GM18505 (cell line): ENCODE measurements around the gene BCL6B.

Source experiments
- ATAC-seq: cut with Tn5 transposase; IDR thresholded peaks from one replicate; pipeline ENCODE4 v1.9.1; 2021; ENCODE audit not compliant: unreplicated experiment
- POLR2A ChIP-seq: IDR thresholded peaks from 4 replicates; pipeline ENCODE4 v1.6.1; 2011; ENCODE audit warnings: borderline replicate concordance; ENCODE audit not compliant: insufficient read depth, insufficient read length; ENCODE audit errors: extremely low read depth

BCL6B gene

DNA sequence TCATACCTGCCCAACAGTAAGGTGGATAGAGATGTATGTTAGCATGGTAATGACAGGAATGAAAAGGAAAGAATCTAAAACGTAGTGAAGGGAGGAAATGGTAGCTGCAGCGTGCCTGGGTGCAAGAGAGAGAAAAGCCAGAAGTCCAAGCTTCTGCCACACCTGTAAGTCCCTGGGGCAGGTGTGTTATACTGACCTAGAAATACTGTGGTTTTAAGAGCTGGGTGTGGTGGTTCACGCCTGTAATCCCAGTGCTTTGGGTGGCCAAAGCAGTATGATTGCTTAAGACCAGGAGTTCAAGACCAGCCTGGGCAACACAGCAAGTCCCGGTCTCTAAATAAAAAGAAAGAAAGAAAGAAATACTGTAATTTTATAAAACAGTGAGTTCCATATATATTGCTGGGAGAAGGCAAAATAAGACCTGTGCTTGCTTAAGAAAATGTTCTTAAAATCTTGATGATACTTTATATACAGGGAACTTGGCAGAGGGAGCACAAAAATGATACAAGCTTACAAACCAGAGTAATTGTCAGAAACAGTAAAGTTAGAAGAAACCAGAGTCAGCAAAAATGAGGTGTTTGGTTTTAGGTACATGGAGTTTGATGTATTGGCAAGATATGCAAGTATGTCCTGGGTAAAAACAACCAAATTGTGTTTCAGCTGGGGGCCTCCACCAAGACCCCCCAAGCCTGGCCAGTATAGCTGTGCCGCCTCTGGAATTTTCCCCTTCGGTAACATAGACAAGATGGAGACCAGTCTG is 20.4 kb upstream of the BCL6B start:
- no peak for TF ChIP-seq POLR2A
- no peak for ATAC-seq

DNA sequence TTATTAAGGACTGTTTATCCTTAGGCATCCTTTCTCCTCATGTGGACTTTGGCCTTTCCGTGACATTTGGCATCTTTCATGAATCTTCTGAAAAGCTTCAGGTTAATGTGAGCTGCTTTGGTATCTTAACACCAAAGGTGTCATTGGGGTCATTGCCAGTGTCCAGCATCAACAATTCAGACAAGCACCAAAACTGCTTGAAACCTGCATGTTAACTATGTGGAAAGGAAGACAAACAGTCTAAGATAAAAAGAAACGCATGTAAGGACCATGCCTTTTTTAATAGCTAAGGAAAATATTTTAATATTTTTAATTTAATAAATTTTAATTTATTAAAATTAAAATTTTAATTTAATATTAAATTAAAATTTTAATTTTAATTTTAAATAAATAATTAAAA is 19.1 kb upstream of the BCL6B start:
- ATAC-seq, result no peak

DNA sequence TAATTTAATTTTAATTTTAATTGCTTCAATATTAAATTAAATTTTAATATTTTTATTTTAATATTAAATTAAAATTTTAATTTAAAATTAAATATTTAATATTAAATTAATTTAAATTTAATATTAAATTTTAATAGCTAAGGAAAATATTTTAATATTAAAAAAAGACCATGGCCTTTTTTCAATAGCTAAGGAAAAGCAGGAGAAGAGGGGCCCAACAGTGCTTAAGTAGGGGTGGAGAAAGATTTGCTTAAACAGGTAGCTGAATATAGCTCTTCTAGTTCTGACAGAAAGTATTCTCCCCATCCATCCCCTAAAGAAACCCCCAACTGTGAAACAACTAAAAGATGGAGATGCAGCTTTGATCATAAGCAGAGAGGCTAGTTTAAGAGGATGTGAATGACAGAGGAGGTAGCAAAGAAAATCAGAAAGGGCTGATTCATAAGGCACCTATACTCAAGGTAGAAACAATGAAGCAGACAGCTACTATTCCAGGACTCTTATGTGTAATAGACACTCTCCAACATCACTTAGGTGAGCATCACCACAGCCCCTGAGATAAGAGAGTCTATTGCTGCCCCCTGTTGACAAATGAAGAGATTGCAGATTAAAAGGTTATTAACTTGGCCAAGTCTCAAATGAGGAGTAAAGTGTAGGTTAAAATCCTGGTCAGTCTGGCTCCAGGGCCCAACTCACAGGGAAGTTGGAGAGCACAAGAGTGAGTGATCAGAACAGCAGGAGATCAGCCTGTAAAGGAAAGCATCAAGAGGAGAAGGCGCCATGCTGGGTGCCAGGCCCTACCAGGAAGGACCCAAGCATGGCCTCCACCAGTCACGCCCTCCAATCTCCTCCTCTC is 18.2 kb upstream of the BCL6B start:
- no peak for TF ChIP-seq POLR2A
- no peak for ATAC-seq

More for the DNA sequence above, 19.1 kb upstream of the BCL6B start:
- TF ChIP-seq POLR2A, result no peak

DNA sequence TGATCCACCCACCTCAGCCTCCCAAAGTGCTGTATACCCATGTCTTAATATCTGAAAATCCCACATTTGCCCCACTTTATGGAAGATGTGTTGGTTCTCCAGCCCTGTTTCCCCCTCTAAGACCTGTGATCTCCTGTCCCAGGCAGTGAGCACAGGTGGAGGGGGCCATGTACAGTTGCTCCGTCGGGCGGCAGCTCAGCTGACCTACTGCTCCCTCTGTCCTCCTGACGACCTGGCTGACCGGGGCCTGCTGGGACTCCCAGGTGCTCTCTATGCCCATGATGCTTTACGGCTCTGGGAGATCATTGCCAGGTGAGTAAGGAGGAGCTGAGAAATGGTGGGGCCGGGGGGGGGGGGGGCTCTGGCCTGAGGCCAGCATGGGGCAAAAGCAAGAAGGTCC is 17.1 kb upstream of the BCL6B start:
- no peak for TF ChIP-seq POLR2A
- ATAC-seq, result no peak

DNA sequence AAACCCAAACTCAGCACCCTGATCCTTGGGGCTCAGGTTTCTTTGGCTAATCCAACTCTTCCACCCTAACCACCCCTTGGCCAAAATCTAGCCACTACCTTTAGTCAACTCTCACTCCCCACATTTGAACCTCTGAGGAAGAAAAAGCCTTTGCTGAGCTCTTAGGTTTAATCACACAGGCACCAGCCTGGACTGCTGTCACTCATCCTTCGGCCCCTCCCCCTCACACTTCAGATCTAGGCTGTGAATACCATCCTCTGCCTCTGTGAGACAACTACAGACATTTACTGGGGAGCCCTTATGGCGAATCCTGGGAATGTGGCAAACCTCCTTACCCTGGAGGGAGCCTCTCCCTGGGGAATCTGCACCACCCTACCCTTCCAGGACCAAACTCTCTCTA is 15.7 kb upstream of the BCL6B start:
- no peak for TF ChIP-seq POLR2A
- no peak for ATAC-seq

DNA sequence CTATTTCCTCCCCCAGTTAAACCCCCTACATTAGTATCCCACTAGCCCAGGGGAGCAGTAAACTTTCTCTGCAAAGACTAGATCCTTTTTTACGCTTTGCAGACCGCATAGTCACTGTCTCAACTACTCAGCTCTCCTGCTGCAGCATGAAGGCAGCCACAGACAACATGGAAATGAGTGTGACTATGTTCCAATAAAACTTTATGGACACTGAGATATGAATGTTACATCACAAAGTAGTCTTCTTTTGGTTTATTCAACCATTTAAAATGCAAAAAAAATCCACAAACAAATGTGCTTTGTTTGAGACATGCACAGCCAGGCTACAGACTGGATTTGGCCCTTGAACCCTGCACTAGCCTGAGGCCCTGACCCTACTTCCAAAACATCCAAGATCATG is 12.3 kb upstream of the BCL6B start:
- no peak for ATAC-seq
- no peak for TF ChIP-seq POLR2A

DNA sequence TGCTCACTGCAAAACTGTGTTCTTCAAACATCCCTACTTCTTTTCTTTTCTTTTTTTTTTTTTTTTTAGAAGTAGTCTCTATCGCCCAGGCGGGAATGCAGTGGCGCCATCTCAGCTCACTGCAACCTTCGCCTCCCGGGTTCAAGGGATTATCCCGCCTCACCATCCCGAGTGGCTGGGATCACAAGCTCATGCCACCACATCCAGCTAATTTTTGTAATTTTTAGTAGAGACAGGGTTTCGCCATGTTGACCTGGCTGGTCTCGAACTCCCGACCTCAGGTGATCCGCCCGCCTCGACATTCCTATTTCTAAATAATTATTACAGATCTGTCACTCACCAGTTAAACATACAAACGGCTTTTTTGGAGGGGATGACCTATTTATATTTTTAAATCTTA is 11.4 kb upstream of the BCL6B start:
- no peak for ATAC-seq

DNA sequence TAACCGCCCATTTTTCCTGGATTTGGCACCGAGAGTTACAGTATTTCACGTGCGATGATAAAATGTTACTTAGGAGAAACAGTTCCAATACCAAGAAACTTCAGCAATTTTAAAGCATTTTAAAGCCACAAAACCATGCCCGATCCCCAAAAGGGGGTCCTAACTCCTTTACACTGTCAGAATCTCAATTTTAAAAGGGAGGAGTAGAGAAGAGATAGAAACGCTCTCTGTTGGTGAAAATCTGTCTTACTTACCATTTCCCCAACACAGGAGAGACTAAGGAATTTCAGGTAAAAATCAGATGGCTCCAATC is 11.0 kb upstream of the BCL6B start:
- no peak for ATAC-seq
- no peak for TF ChIP-seq POLR2A

More for the DNA sequence above, 11.4 kb upstream of the BCL6B start:
- TF ChIP-seq POLR2A, result no peak

DNA sequence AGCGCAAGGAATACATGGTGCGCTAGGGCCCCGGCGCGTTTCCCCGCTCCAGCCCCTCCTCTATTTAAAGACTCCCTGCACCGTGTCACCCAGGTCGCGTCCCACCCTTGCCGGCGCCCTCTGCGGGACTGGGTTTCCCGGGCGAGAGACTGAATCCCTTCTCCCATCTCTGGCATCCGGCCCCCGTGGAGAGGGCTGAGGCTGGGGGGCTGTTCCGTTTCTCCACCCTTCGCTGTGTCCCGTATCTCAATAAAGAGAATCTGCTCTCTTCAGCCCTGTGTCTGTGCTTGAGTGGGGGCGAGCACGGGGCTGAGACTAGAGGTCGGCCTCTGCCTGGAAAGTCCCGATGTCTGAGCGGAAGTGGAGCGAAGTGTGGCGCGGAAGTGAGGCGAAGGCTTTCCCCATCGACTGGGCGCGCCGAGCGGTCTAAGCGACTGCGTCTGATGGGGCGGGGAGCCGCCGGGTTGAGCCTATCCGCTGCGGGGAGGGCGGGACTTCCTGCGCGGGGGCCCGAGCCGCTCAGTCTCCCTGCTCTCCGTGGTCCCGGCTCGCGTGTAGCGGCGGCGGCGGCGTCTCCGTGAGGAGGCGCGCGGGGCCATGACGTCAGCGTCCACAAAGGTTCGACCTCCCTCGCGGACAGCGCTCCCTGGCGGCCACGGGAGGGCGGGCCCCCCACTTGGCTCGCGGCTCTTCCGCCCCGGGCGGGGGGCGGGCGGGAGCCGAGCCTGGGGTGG is 8.4 kb upstream of the BCL6B start:
- ATAC-seq, result peak; percentile 77
- peak; percentile 92 for TF ChIP-seq POLR2A

DNA sequence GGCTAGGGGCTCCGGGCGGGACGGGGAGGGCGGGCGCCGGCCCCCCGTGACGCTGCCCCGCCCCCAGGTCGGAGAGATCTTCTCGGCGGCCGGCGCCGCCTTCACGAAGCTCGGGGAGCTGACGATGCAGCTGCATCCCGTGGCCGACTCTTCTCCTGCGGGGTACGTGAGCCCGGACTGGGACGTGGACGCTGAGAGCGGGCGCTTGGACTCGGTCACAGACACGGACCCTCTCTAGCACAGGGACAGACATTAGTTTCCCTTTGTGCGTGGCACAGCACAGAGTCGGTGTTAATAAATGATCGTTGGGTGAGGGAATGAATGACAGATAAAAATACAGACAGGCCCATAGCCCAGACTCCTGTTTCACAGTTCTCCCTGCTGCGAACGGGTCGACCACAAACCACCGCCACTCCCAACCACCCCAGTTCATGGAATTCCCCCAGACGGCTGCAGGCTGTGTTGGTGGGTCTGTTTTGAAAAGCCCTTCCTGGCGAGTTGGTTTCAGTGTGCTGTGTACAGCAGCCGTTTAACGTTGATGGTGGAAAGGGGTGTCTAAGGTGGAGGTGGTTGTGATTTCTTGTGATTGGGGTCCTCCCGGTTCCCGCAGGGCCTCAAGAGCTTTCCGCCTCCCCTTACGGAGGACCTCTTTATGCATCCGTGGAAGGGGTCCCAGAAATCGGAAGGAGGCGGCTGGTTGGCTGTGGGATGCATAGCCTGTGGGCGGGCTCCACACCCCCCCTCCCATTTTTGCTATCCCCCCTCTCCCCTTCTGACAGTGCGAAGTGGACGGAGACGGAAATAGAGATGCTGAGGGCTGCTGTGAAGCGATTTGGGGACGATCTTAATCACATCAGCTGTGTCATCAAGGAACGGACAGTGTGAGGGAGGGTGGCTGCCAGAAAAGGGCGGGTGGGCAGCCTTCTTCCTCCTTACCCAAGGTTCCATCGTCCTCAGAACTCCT is 7.6 kb upstream of the BCL6B start:
- ATAC-seq, result peak; percentile 15

DNA sequence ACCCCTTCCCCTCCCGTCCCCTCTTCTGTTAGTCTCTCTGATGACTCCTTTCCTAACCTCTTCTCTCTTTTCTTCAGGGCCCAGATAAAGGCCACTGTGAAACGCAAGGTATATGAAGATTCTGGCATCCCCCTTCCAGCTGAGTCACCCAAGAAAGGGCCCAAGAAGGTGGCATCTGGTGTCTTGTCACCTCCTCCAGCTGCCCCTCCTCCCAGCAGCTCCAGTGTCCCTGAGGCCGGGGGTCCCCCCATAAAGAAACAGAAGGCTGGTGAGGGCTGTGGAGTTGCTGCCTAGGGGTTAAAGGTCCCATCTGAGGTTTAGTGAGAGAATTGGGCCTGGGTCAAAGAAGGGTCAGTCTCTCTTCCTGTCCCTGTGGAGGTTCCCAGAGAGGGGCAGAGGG is 6.4 kb upstream of the BCL6B start:
- ATAC-seq, result no peak
- TF ChIP-seq POLR2A, result no peak

More for the DNA sequence above, 7.6 kb upstream of the BCL6B start:
- TF ChIP-seq POLR2A, result peak; percentile 81
